Endothelial cell of umbilical vein (primary cell): ENCODE data around the gene CLDN3. TPM values are rescaled to one million over a fixed set of nuclear protein-coding genes. Genes with fewer than 3 reads are reported as not detected.

ENCODE experiments used
- BruUV-seq: library from RNA; stranded (reverse); fragments of 400-500 nt; replicated peaks from 2 replicates; lab custom pipeline; 2021; lab: Mats Ljungman, UMichigan
- CTCF ChIA-PET: fragments of 300-600, 350-600 bp; sonication (Branson Sonifier 250); formaldehyde crosslinking; loops from one replicate; lab custom pipeline; 2021; ENCODE audit warnings: antibody characterized with exemption, inconsistent platforms; lab: Charles Lee
- POLR2A ChIA-PET: fragments of 300-600, 350-600 bp; sonication (Branson Sonifier 250); formaldehyde crosslinking; loops from one replicate; lab custom pipeline; 2021; ENCODE audit warnings: antibody characterized with exemption, inconsistent platforms; lab: Charles Lee
- DNase-seq: peaks from one replicate; pipeline ENCODE4 v3.0.0-alpha.2; 2011; ENCODE audit warnings: low read depth, low spot score
- FAIRE-seq: peaks from 2 replicates; lab custom pipeline; 2011; peaks lifted over from hg19 to GRCh38; lab: Jason Lieb, UNC
- H2AFZ ChIP-seq: 2 replicates; pipeline ENCODE4 v1.6.0; 2012; ENCODE audit warnings: low read depth, low read length, control low read depth, inconsistent platforms
- H3K27ac ChIP-seq: 2 replicates; pipeline ENCODE4 v1.5.1; 2011; ENCODE audit warnings: low read depth, mild to moderate bottlenecking, control low read depth, low read length, moderate library complexity; ENCODE audit not compliant: insufficient read depth
- H3K27me3 ChIP-seq, 2 experiments: 2 replicates each; pipeline versions ENCODE4 v1.6.0 to v1.6.1; 2011; ENCODE audit warnings: low read length in 2 of 2, mixed read lengths in 1 of 2; ENCODE audit not compliant: control insufficient read depth in 2 of 2, insufficient read depth in 2 of 2
- H3K36me3 ChIP-seq, 2 experiments: 2 replicates in 1 of 2; 3 replicates in 1 of 2; pipeline ENCODE4 v1.5.1; 2011; ENCODE audit warnings: low read length in 2 of 2, mild to moderate bottlenecking in 1 of 2, moderate library complexity in 1 of 2; ENCODE audit not compliant: control insufficient read depth in 2 of 2, insufficient read depth in 2 of 2; ENCODE audit errors: extremely low read depth in 1 of 2
- H3K4me1 ChIP-seq: 3 replicates; pipeline ENCODE4 v1.5.1; 2011; ENCODE audit warnings: mild to moderate bottlenecking, low read length; ENCODE audit not compliant: control insufficient read depth, insufficient read depth; ENCODE audit errors: extremely low read depth
- H3K4me2 ChIP-seq: 2 replicates; pipeline ENCODE4 v1.6.1; 2011; ENCODE audit warnings: low read length, control low read depth, mixed read lengths; ENCODE audit not compliant: insufficient read depth
- H3K4me3 ChIP-seq, 3 experiments: fragments of 200-600 bp in 1 of 3; sonication (generic), shearing (Covaris generic) in 1 of 3; replicated peaks in 1 of 3; 2 replicates each; pipeline ENCODE4 v1.5.1; 2011 to 2016; ENCODE audit warnings: control low read depth in 3 of 3, low read length in 3 of 3, mild to moderate bottlenecking in 2 of 3, inconsistent platforms in 1 of 3, low read depth in 1 of 3, moderate library complexity in 1 of 3; ENCODE audit not compliant: insufficient read depth in 1 of 3
- H3K79me2 ChIP-seq: 2 replicates; pipeline ENCODE4 v1.6.0; 2012; ENCODE audit warnings: low read length, inconsistent platforms; ENCODE audit not compliant: control insufficient read depth, insufficient read depth
- H3K9ac ChIP-seq: replicated peaks from 2 replicates; pipeline ENCODE3; 2011; ENCODE audit warnings: low read length, control low read depth; ENCODE audit not compliant: insufficient read depth; ENCODE audit errors: extremely low read depth
- H3K9me1 ChIP-seq: replicated peaks from 3 replicates; pipeline ENCODE4 v1.6.0; 2011; ENCODE audit warnings: mild to moderate bottlenecking, low read length; ENCODE audit not compliant: control insufficient read depth, insufficient read depth; ENCODE audit errors: extremely low read depth
- H3K9me3 ChIP-seq: replicated peaks from 2 replicates; pipeline ENCODE4 v1.5.1; 2012; ENCODE audit warnings: low read length, inconsistent platforms; ENCODE audit not compliant: control insufficient read depth, insufficient read depth
- H4K20me1 ChIP-seq: replicated peaks from 2 replicates; pipeline ENCODE3; 2011; ENCODE audit warnings: mild to moderate bottlenecking, low read length; ENCODE audit not compliant: control insufficient read depth, insufficient read depth; ENCODE audit errors: extremely low read depth
- CTCF ChIP-seq, 2 donors: IDR thresholded peaks; 1 replicate in 1 of 2; 2 replicates in 1 of 2; pipeline ENCODE4 v1.5.1; 2011; ENCODE audit warnings: low read length in 2 of 2, mild to moderate bottlenecking in 2 of 2, moderate library complexity in 2 of 2, control low read depth in 1 of 2, inconsistent platforms in 1 of 2, low read depth in 1 of 2; ENCODE audit not compliant: insufficient read depth in 1 of 2; ENCODE audit errors: extremely low read depth in 1 of 2
- EZH2 ChIP-seq: IDR thresholded peaks from 2 replicates; pipeline ENCODE4 v1.6.1; 2012; ENCODE audit warnings: borderline replicate concordance, low read depth, mild to moderate bottlenecking, moderate library complexity, low read length, inconsistent platforms; ENCODE audit not compliant: severe bottlenecking
- FOS ChIP-seq: IDR thresholded peaks from 2 replicates; pipeline ENCODE4 v1.6.1; 2011; ENCODE audit warnings: mild to moderate bottlenecking, low read length, moderate library complexity, borderline replicate concordance; ENCODE audit not compliant: insufficient read depth
- GATA2 ChIP-seq: IDR thresholded peaks from 2 replicates; pipeline ENCODE4 v1.7.0; 2011; ENCODE audit warnings: low read depth, mild to moderate bottlenecking, moderate library complexity, mixed read lengths, low read length; ENCODE audit not compliant: insufficient read length, insufficient read depth
- JUN ChIP-seq: IDR thresholded peaks from 2 replicates; pipeline ENCODE4 v1.6.1; 2011; ENCODE audit warnings: borderline replicate concordance, low read depth; ENCODE audit not compliant: insufficient read length, insufficient read depth
- MAX ChIP-seq: IDR thresholded peaks from 2 replicates; pipeline ENCODE4 v1.6.1; 2011; ENCODE audit not compliant: insufficient read depth, insufficient read length
- MYC ChIP-seq: IDR thresholded peaks from one replicate; pipeline ENCODE4 v1.6.1; 2011; ENCODE audit warnings: mild to moderate bottlenecking, low read depth, low read length
- POLR2A ChIP-seq: IDR thresholded peaks from 2 replicates; pipeline ENCODE4 v1.6.1; 2012; ENCODE audit warnings: low read depth, mild to moderate bottlenecking, control low read depth, low read length
- POLR2AphosphoS5 ChIP-seq: IDR thresholded peaks from 2 replicates; pipeline ENCODE4 v1.6.1; 2012; ENCODE audit warnings: low read depth, mild to moderate bottlenecking, control low read depth, low read length, moderate library complexity; ENCODE audit not compliant: insufficient read depth
- dilution Hi-C: fragments of 300-500 bp; cut with MboI; formaldehyde crosslinking; loops from one replicate; pipeline ENCODE4 v1.15.0; 2019; ENCODE audit warnings: low sequenced_read_pairs; ENCODE audit not compliant: extremely low pct_ligation_motif_present
- intact Hi-C: fragments of 100-400 bp; cut with micrococcal nuclease; formaldehyde crosslinking; loops from one replicate; pipeline ENCODE4 v1.10.0; 2022
- polyA plus RNA-seq, 4 experiments: library from polyadenylated mRNA; depleted of rRNA in 3 of 4; stranded (reverse) in 3 of 4; unstranded in 1 of 4; fragments of >200 nt; gene quantifications; 2 replicates each; pipeline versions ENCODE4 v1.2.1 to v1.2.3, GENCODE V29; 2011 to 2012; ENCODE audit warnings: missing spikeins in 1 of 4
- total RNA-seq: library from RNA; stranded (reverse); gene quantifications from 2 replicates; pipeline ENCODE4 v1.2.3, GENCODE V29; 2021

CLDN3 gene
- total and polyA plus RNA-seq, 2 donors (not counting 3 experiments of a cell fraction or from before 2014, with no cell fraction given): 0.62 to 1.9 TPM

GRCh38 chr7:73727952-73728351, 42.1 kb downstream of the CLDN3 start:
- Histone ChIP-seq H3K9me1 (no peaks in the 10 kb centered on the region), H3K79me2 (no peaks in the 10 kb centered on the region), H2AFZ (no peak overlapping the region), H3K27ac (no peak overlapping the region), H3K36me3 (no peaks in the 10 kb centered on the region), H3K4me2 (no peak overlapping the region), H3K4me3 (no peak overlapping the region), H4K20me1 (no peaks in the 10 kb centered on the region), H3K4me1 (peaks cover 5% of the 10 kb centered on the region), H3K27me3 (no peaks in the 10 kb centered on the region), H3K9me3 (no peaks in the 10 kb centered on the region), H3K9ac (no peak overlapping the region)
- TF ChIP-seq POLR2A: no peak
- TF ChIP-seq MYC: no peak
- no peak for TF ChIP-seq GATA2
- TF ChIP-seq MAX: no peak
- TF ChIP-seq JUN: no peak
- no peak for TF ChIP-seq POLR2AphosphoS5
- TF ChIP-seq CTCF (IDR thresholded peaks at IDR 0.05; ENCODE audit: extremely low read depth in 1 of 2, insufficient read depth in 1 of 2, low read depth in 1 of 2, low read length in 2 of 2): no peak
- TF ChIP-seq FOS: no peak
- no peak for TF ChIP-seq EZH2
- dilution Hi-C loops (no loop called here), intact Hi-C loops (no loop called here)
- no TSS peak for BruUV-seq
- ChIA-PET CTCF (interaction anchor here (0.8 to 3.8 kb wide), 4 partner anchors 10 to 121 kb away, joined by 3 to 34 read pairs (median 6); partner anchors contain the start of genes ABHD11 and VPS37D), POLR2A (no interaction called here)
- DNase-seq (no peak), FAIRE-seq (no peak)
